Measurements from ENCODE around the gene TNRC18.

Gene TNRC18

DNA sequence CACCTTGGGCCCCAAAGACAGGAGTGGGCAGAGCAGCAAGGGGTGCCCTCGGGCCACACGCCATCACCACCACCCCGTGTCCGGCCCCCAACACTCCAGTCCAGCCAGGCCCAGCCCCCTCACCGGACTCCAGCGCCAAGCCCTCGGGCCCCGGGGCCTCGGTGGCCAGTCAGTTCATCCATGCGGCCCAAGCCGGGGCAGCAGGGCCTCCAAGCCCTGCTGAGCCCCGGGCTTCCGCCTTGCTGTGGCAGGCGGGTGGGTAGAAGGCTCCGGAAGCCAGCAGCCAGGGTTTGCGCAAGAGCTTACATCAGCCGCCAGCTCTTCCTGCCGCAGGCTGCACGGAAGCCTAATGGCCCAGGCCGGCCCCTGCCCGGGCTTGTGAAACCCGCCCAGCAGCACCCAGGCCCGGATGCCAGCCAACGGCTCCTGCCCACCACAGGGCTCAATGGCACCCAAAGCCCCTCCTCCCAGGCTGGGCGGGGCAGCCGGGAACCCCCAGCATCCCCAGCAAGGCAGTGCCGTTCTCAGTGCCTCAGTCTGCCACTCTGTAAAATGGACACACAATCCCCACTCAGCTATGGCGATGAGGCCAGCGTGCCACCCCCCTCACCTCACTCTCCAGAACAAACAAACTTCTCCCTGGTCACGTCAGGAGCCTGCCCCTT lies 26.5 kb downstream of the TNRC18 start:
- peak overlapping the region; percentile 20 for H3K4me3 ChIP-seq (ENCODE audit: low read depth, low read length)
- peak; percentile 84 for DNase-seq (ENCODE audit: low read depth)
- TF ChIP-seq CTCF (conservative IDR thresholded peaks at IDR 0.05; ENCODE audit: low read depth, low read length) = no peak

- DNase-seq (ENCODE audit: low read depth) = peak; percentile 22
- H3K4me3 ChIP-seq (ENCODE audit: low read depth, low read length) = no peak overlapping the region
- peak; percentile 15 for TF ChIP-seq CTCF (conservative IDR thresholded peaks at IDR 0.05; ENCODE audit: low read depth, low read length)
Measured at GRCh38 chr7:5396542-5396941, 27.1 kb downstream of the TNRC18 start.

- DNase-seq (ENCODE audit: low read depth) = no peak
- TF ChIP-seq CTCF (conservative IDR thresholded peaks at IDR 0.05; ENCODE audit: low read depth, low read length) = no peak
- no peak overlapping the region for H3K4me3 ChIP-seq (ENCODE audit: low read depth, low read length)
Measured at GRCh38 chr7:5395246-5395645, 28.4 kb downstream of the TNRC18 start.

DNA sequence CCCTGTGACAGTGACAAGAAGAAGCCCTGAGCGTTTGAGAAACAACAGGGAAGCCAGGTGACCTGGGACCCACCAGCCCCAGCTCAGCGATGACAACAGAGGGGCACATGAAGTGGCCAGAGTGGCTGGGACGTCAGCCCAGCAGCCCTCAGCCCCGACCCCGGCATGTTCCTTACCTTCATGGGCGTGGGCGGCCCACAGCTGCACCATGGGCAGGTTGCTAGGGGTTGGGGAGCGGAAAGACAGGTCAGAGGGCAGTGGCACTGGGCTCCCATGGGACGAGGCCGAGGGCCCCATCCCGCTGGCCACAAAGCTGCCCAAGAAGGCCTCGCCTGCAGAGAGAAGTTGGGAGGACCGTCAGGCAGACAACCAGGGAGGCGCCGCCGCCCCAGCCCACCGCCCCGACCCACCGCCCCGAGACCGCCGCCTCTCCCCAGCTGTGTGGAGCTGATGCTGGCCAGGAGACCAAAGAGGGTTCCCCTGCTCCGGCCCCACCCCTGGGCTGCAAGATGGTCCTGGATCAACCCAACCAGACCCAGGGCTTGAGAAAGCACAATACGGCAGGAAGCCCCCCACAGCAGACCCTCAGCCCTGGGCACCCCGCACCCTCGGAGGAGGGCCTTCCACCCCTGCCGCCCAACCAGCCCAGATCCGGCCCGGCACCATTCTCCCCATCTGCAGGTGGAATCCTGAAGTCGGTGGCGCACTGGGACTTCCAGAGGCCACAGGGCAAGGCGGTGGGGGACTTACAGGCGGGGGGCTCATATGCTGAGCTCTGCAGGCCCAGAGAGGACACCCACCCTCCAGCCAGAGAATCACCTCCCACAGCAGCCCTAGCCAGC lies 29.1 kb downstream of the TNRC18 start:
- DNase-seq (ENCODE audit: low read depth) = no peak
- no peak overlapping the region for H3K4me3 ChIP-seq (ENCODE audit: low read depth, low read length)
- TF ChIP-seq CTCF (conservative IDR thresholded peaks at IDR 0.05; ENCODE audit: low read depth, low read length) = no peak

GRCh38 chr7:5393748-5394147 lies 29.9 kb downstream of the TNRC18 start:
- no peak for DNase-seq (ENCODE audit: low read depth)
- no peak overlapping the region for H3K4me3 ChIP-seq (ENCODE audit: low read depth, low read length)
- TF ChIP-seq CTCF (conservative IDR thresholded peaks at IDR 0.05; ENCODE audit: low read depth, low read length) = no peak

DNA sequence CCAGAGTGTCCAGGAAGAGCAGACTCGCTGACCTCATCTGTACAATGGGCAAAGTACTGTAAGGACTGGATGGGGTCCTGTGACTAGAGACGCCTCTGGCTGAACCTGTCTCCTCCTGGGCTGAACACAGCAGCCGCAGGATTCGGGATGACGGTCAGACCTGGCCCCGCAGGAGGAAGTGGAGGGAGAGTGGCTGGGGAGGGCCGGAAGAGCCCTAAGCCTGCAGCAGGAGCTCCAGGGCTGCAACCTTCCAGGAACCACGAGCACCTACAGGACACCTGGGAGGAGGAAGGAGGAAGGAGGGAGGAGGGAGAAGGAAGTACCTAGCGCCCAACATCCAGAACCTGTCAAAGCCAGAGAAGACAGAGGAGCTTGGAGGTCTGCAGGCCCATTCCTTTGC lies 30.3 kb downstream of the TNRC18 start:
- no peak overlapping the region for H3K4me3 ChIP-seq (ENCODE audit: low read depth, low read length)
- no peak for DNase-seq (ENCODE audit: low read depth)
- TF ChIP-seq CTCF (conservative IDR thresholded peaks at IDR 0.05; ENCODE audit: low read depth, low read length) = no peak
